HepG2 (cell line): Measurements from ENCODE around the gene TMEM107.

Experiments used
- CREB1 ChIP-seq, 2 experiments: fragments of 450-650 bp in 1 of 2; IDR thresholded peaks; 2 replicates each; pipeline ENCODE4 v1.6.1; 2016 to 2017; ENCODE audit warnings: control low read depth in 1 of 2, mild to moderate bottlenecking in 1 of 2, missing compliant biosample characterization in 1 of 2, missing genetic modification characterization in 1 of 2
- MED1 ChIP-seq: sonication (generic); formaldehyde crosslinking; IDR thresholded peaks from 2 replicates; pipeline ENCODE4 v1.4.0; 2020; ENCODE audit warnings: missing genetic modification reagents
- NPAS2 ChIP-seq: sonication (generic); formaldehyde crosslinking; IDR thresholded peaks from 2 replicates; pipeline ENCODE4 v1.8.0; 2022; ENCODE audit warnings: mild to moderate bottlenecking, missing genetic modification reagents, borderline replicate concordance
- PAF1 ChIP-seq: IDR thresholded peaks from 2 replicates; pipeline ENCODE4 v1.6.1; 2016; ENCODE audit warnings: missing genetic modification reagents, missing compliant biosample characterization
- REPIN1 ChIP-seq: sonication (generic); formaldehyde crosslinking; IDR thresholded peaks from 2 replicates; pipeline ENCODE4 v1.8.0; 2022; ENCODE audit warnings: missing genetic modification reagents, low read depth, mild to moderate bottlenecking, borderline replicate concordance
- SP2 ChIP-seq: sonication (generic); formaldehyde crosslinking; IDR thresholded peaks from 2 replicates; pipeline ENCODE4 v1.5.1; 2020; ENCODE audit warnings: mild to moderate bottlenecking, missing genetic modification reagents
- ZBTB7A ChIP-seq: sonication (generic); formaldehyde crosslinking; IDR thresholded peaks from 2 replicates; pipeline ENCODE4 v1.8.0; 2022; ENCODE audit warnings: mild to moderate bottlenecking, missing genetic modification reagents
- ZNF136 ChIP-seq: sonication (generic); formaldehyde crosslinking; IDR thresholded peaks from 2 replicates; pipeline ENCODE4 v1.8.1; 2022; ENCODE audit warnings: low read depth, mild to moderate bottlenecking, moderate library complexity, missing genetic modification reagents
- ZNF224 ChIP-seq: sonication (generic); formaldehyde crosslinking; IDR thresholded peaks from 2 replicates; pipeline ENCODE4 v1.5.0; 2020; ENCODE audit warnings: mild to moderate bottlenecking, missing genetic modification reagents
- ZNF431 ChIP-seq: sonication (generic); formaldehyde crosslinking; IDR thresholded peaks from 2 replicates; pipeline ENCODE4 v1.9.0; 2022; ENCODE audit warnings: missing genetic modification reagents, low read depth, mild to moderate bottlenecking, borderline replicate concordance
- ZNF510 ChIP-seq: sonication (generic); formaldehyde crosslinking; IDR thresholded peaks from 2 replicates; pipeline ENCODE4 v1.4.0; 2020; ENCODE audit warnings: low read depth, mild to moderate bottlenecking, missing genetic modification reagents
- ZNF615 ChIP-seq: sonication (generic); formaldehyde crosslinking; IDR thresholded peaks from 2 replicates; pipeline ENCODE4 v1.5.0; 2020; ENCODE audit warnings: mild to moderate bottlenecking, missing genetic modification reagents, borderline replicate concordance
- TF ChIP-seq, protein P1 (sequence below): sonication (generic); formaldehyde crosslinking; IDR thresholded peaks from 2 replicates; pipeline ENCODE4 v1.4.0; 2020; ENCODE audit warnings: missing genetic modification reagents, mild to moderate bottlenecking, borderline replicate concordance
- TF ChIP-seq, protein P2 (sequence below): sonication (generic); formaldehyde crosslinking; IDR thresholded peaks from 2 replicates; pipeline ENCODE4 v1.5.0; 2020; ENCODE audit warnings: mild to moderate bottlenecking, missing genetic modification reagents, moderate library complexity

DNA sequence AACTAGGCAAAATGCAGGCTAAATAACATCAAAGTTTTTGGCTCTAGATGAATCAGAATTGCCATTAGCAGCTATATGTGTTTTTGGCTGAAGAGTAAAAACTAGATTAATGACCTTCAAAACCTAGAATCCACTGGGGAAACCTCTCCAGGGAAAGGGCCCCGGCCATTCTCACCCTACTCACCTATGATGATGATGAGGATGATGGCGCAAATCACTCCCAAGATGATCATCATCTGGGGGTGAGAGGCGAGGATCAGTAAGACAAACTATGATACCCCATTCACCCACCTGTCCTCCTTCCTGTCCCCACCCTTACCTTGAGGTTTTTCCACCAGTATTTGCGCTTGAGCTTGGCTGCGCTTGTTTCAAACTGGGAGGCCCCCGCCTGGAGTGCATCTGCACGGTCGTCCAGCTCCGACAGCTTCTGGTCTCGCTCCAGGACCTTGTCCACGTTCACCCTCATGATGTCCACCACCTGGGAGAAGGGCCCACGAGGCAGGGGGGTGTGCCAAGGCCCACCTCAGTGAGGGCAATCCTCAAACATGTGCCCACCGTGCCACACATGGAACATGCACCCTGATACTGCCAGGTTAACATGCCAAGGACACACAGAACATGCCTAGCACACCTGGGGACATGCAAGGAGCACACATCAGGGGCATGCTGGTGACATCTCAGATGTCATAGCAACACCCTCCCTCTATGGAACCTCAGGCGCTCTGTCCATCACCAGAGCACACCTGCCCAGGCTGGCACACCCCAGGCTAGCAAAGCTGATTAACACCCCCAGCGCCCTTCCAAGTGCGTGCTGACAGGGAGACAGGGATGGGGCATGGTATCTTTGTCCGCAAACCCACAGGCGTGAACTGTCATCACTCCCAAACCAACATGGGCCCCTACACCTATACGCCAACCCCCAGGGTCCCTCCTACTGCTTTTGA lies 14.6 kb downstream of the TMEM107 start:
- TF ChIP-seq CREB1 (IDR thresholded peaks at IDR 0.05), result no peak
- no peak for TF ChIP-seq CREB1 (CRISPR knock-in tag; IDR thresholded peaks at IDR 0.05)
- TF ChIP-seq, protein P1, sequence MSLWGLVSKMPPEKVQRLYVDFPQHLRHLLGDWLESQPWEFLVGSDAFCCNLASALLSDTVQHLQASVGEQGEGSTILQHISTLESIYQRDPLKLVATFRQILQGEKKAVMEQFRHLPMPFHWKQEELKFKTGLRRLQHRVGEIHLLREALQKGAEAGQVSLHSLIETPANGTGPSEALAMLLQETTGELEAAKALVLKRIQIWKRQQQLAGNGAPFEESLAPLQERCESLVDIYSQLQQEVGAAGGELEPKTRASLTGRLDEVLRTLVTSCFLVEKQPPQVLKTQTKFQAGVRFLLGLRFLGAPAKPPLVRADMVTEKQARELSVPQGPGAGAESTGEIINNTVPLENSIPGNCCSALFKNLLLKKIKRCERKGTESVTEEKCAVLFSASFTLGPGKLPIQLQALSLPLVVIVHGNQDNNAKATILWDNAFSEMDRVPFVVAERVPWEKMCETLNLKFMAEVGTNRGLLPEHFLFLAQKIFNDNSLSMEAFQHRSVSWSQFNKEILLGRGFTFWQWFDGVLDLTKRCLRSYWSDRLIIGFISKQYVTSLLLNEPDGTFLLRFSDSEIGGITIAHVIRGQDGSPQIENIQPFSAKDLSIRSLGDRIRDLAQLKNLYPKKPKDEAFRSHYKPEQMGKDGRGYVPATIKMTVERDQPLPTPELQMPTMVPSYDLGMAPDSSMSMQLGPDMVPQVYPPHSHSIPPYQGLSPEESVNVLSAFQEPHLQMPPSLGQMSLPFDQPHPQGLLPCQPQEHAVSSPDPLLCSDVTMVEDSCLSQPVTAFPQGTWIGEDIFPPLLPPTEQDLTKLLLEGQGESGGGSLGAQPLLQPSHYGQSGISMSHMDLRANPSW, result no peak
- no peak for TF ChIP-seq NPAS2 (CRISPR knock-in tag)
- TF ChIP-seq REPIN1 (CRISPR knock-in tag), result no peak
- TF ChIP-seq SP2, result no peak
- TF ChIP-seq ZNF136 (CRISPR knock-in tag), result no peak
- TF ChIP-seq ZNF510 (CRISPR knock-in tag), result no peak
- TF ChIP-seq MED1 (CRISPR knock-in tag), result no peak
- TF ChIP-seq ZBTB7A, result no peak
- no peak for TF ChIP-seq PAF1 (CRISPR knock-in tag)
- no peak for TF ChIP-seq ZNF615 (CRISPR knock-in tag)
- TF ChIP-seq ZNF431 (CRISPR knock-in tag), result no peak
- TF ChIP-seq, protein P2, sequence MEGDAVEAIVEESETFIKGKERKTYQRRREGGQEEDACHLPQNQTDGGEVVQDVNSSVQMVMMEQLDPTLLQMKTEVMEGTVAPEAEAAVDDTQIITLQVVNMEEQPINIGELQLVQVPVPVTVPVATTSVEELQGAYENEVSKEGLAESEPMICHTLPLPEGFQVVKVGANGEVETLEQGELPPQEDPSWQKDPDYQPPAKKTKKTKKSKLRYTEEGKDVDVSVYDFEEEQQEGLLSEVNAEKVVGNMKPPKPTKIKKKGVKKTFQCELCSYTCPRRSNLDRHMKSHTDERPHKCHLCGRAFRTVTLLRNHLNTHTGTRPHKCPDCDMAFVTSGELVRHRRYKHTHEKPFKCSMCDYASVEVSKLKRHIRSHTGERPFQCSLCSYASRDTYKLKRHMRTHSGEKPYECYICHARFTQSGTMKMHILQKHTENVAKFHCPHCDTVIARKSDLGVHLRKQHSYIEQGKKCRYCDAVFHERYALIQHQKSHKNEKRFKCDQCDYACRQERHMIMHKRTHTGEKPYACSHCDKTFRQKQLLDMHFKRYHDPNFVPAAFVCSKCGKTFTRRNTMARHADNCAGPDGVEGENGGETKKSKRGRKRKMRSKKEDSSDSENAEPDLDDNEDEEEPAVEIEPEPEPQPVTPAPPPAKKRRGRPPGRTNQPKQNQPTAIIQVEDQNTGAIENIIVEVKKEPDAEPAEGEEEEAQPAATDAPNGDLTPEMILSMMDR (CRISPR knock-in tag), result no peak
- TF ChIP-seq ZNF224 (CRISPR knock-in tag), result no peak
